ENCODE measurements around the gene FXN. TPM values are rescaled to one million over a fixed set of nuclear protein-coding genes. Genes with fewer than 3 reads are reported as not detected.

The FXN gene
- total and polyA plus RNA-seq, 12 donors: 10.3 to 38.7 (median 22.0) TPM

- no peaks in the 10 kb centered on the region for H3K9me3 ChIP-seq (replicated peaks in 1 of 3)
- no peaks in the 10 kb centered on the region for H3K27me3 ChIP-seq
- no peaks in the 10 kb centered on the region for H3K36me3 ChIP-seq (replicated peaks in 1 of 2)
- 64 to 88% (median 86%) methylated on average over 1 of the region's 1 CpG for WGBS, 4 donors
- peaks cover 0 to 4% of the 10 kb centered on the region in 2 donors for H3K4me1 ChIP-seq (replicated peaks in 1 of 2)
- no peak overlapping the region for H3K4me3 ChIP-seq
- no peak for DNase-seq
- TF ChIP-seq CTCF (IDR thresholded peaks at IDR 0.05) (no peak), POLR2A (IDR thresholded peaks at IDR 0.05) (no peak)
- no peak overlapping the region for H3K27ac ChIP-seq
- intact Hi-C loops (cut with DNase I): no loop called here
Measured at GRCh38 chr9:69143291-69143690, 107.7 kb downstream of the FXN start.

- TF ChIP-seq POLR2A (IDR thresholded peaks at IDR 0.05) (no peak), CTCF (IDR thresholded peaks at IDR 0.05) (no peak)
- no peaks in the 10 kb centered on the region for H3K27me3 ChIP-seq
- DNase-seq: no peak
- H3K4me1 ChIP-seq (replicated peaks in 1 of 2): peaks cover 0 to 9% of the 10 kb centered on the region in 2 donors
- intact Hi-C loops (cut with DNase I): no loop called here
- WGBS, 4 donors: 86 to 87% (median 86%) methylated on average over 8 of the region's 8 CpGs
- H3K4me3 ChIP-seq: no peak overlapping the region
- H3K36me3 ChIP-seq (replicated peaks in 1 of 2): no peaks in the 10 kb centered on the region
- no peak overlapping the region for H3K27ac ChIP-seq
- no peaks in the 10 kb centered on the region for H3K9me3 ChIP-seq (replicated peaks in 1 of 3)
Measured at GRCh38 chr9:69145144-69145715, 109.7 kb downstream of the FXN start.

- Histone ChIP-seq H3K4me3 (no peak overlapping the region), H3K9me3 (replicated peaks in 1 of 3) (no peaks in the 10 kb centered on the region), H3K4me1 (replicated peaks in 1 of 2) (peaks cover 0 to 16% of the 10 kb centered on the region in 2 donors), H3K36me3 (replicated peaks in 1 of 2) (no peaks in the 10 kb centered on the region), H3K27me3 (no peaks in the 10 kb centered on the region), H3K27ac (no peak overlapping the region)
- intact Hi-C loops (cut with DNase I): no loop called here
- DNase-seq: no peak
- TF ChIP-seq CTCF (IDR thresholded peaks at IDR 0.05) (no peak), POLR2A (IDR thresholded peaks at IDR 0.05) (no peak)
- 88 to 94% (median 91%) methylated on average over 11 of the region's 11 CpGs for WGBS, 4 donors
Measured at GRCh38 chr9:69147041-69147834, 111.7 kb downstream of the FXN start.

GRCh38 chr9:69149321-69149807, 113.8 kb downstream of the FXN start:
- intact Hi-C loops (cut with DNase I): no loop called here
- H3K4me3 ChIP-seq: no peak overlapping the region

More at GRCh38 chr9:69149321-69149807, 113.8 kb downstream of the FXN start:
- DNase-seq: no peak
- 49 to 68% (median 52%) methylated on average over 7 of the region's 7 CpGs for WGBS, 4 donors
- Histone ChIP-seq H3K27ac (peak overlapping the region in 1 of 5 donors; percentile 43), H3K36me3 (replicated peaks in 1 of 2) (no peaks in the 10 kb centered on the region), H3K27me3 (no peaks in the 10 kb centered on the region), H3K4me1 (replicated peaks in 1 of 2) (peaks cover 0 to 14% of the 10 kb centered on the region in 2 donors), H3K9me3 (replicated peaks in 1 of 3) (no peaks in the 10 kb centered on the region)
- TF ChIP-seq POLR2A (IDR thresholded peaks at IDR 0.05) (no peak), CTCF (IDR thresholded peaks at IDR 0.05) (peak in 2 of 6 experiments; percentile 16 to 26)

Small RNA genes lying within 50 kb of the gene (small RNA-seq; reads per million reads assigned to genes)
- 0 reads per million in 2 donors for gene AL162730.1

Other genes starting within 250 kb of the FXN start
- not detected for gene PRKACG, start 21.6 kb upstream of the FXN start, total RNA-seq
- gene PRKACG, start 21.6 kb upstream of the FXN start, polyA plus RNA-seq: not detected
- gene TJP2, start 138.5 kb downstream of the FXN start, total RNA-seq: 100 to 1,000 TPM in 1 of 9 donors, 10 to 100 TPM in 8; 14.5 to 108 (median 44.3) TPM
- 10 to 100 TPM; 22.1 to 26.4 (median 23.2) TPM for gene TJP2, start 138.5 kb downstream of the FXN start, polyA plus RNA-seq